GM19468 (cell line): ENCODE data around the gene EFEMP1.

Experiments used
- ATAC-seq: cut with Tn5 transposase; IDR thresholded peaks from one replicate; pipeline ENCODE4 v1.9.1; 2021; ENCODE audit warnings: mild to moderate bottlenecking, moderate library complexity, moderate number of reproducible peaks; ENCODE audit not compliant: unreplicated experiment; ENCODE audit errors: extremely low read depth

Gene EFEMP1

DNA sequence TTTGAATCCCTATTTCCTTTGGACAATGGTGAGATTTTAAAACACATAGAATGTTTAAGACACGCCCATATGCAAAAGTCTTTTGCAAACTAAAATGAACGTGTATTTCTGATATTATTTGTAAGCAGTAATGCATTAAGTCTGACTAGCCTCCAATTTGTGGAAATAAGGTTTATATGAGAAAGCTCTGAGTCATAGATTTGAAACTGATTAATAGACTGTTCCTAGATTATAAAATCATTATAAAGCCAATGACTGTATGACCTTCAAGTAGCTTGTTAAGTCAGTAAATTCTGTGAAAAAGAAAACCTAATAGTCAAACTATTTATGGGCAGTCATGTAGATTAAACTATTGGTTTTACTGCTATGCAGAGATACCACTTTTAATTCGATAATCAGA lies 12.8 kb upstream of the EFEMP1 start:
- no peak for ATAC-seq

DNA sequence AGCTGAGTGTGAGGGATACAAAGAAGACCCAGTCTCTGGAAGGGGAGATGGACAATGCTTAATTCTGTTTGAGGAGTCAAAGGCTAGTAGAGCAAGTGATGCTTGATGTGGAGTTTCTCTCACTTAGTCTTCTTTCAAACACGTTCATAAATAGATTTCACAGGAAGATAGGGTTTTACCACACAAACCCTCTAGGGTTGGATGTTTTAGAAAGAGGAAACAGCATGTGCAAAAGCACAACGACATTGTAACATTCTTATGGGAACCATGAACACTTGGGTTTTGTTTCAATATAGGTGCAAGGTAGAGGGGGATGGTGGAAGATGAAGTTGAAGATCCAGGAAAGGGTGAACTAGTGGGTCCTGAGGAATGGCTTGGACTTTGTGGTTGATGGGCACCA lies 10.8 kb upstream of the EFEMP1 start:
- no peak for ATAC-seq

DNA sequence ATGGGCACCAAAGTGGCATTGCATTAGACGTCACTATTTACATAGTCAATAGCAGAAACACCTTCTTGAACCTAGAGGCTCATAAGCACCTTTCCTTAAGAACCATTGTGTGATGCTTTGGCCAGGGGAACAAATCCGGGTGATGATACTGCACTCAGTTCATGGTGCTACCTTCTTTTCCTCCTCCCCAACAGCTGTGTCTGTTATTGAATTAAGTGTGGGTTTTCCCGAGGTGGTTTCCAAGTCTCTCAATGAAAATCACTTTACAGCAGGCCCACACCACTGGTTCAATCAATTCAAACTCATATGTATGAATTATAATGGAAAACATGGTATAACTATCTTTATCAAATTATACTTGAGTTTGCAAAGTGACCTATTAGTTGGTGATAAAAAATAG lies 9.3 kb upstream of the EFEMP1 start:
- ATAC-seq: no peak

DNA sequence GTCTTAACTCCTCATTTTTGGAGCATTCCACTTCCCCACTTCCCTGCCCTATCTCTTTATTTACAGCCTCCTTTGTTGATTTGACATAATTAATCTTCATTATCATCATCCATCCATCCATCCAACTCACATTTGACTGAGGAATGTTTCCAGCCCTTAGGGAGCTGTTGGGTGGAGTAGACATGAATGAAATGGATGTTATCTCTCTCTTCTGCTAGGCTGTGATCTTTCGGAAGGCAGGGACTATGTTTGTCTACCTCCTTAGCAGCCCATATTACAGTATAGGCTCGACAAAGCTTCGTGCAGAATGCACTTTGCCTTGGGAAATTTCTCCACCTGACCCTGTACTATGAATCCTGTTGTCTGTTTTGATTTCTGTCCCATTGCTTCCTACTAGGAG lies 7.7 kb upstream of the EFEMP1 start:
- no peak for ATAC-seq

DNA sequence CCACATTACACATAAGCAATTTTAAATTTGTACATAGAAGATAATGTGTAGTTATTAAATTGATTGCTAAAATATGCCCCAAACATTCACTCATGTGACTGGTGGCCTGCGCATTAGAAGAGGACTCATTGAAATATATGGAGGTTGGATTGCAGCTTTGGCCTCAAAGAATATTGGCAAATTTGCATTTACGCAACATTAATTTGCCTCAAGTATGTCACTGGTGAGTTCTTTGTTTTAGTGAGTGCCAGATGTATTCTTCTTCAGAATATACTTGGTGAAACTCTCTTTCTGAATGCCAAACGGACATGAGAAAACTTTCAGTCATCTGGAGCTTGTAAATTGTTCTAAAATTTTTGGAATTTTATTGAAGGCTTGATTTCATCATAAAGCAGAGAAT lies 5.9 kb upstream of the EFEMP1 start:
- ATAC-seq: no peak

DNA sequence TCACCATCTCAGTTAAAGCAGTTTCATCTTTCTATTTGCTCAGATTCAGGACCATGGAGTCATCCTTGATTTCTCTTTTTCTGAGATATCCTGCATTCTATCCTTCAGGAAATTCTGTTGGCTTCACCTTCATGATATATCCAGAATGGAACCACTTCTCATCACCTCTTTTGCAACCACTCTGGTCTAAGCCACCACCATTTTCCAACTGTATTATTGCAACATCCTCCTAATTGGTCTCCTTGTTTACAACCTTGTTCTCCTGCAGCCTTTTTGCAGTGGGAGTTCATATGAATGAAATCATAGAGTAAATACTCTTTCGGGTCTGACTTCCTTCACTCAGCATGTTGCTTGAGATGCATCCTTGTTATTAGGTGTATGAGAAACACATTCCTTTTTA lies 3.4 kb upstream of the EFEMP1 start:
- no peak for ATAC-seq

DNA sequence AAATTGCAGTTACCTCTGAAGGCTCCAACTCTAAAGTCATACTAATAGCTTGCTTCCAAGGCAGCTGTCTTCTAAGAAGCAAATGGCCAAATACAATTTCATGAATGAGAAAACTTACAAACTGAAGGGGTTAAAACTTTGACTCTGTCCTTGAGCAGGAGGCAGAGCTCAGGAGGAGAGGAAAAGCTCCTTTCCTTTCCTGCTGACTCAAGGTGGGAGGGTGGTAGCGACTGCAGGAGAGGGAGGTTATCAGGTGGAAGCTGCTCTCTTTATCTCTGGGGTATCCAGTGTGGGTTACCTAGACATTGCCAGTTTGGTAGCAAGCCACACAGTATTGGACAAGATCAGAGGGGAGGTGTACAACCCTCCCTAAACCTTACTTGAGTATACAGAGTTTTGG lies 2.7 kb upstream of the EFEMP1 start:
- no peak for ATAC-seq

DNA sequence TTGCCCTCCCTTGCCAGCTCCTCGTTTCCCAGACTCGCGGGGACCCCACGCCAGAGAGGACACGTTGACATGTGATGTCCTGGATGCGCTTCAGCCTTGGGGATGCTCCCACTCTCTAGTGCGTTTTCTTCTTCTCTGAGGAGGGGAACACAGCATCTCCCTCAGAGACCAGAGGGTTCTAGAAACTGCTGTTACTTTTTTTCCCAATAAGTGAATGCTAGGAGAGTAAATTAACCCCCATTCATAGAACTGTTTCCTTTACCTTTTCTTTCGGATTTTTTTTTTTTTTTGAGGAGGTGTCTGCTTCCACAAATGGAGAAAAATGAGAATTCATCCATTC lies 370 bp upstream of the EFEMP1 start:
- no peak for ATAC-seq

DNA sequence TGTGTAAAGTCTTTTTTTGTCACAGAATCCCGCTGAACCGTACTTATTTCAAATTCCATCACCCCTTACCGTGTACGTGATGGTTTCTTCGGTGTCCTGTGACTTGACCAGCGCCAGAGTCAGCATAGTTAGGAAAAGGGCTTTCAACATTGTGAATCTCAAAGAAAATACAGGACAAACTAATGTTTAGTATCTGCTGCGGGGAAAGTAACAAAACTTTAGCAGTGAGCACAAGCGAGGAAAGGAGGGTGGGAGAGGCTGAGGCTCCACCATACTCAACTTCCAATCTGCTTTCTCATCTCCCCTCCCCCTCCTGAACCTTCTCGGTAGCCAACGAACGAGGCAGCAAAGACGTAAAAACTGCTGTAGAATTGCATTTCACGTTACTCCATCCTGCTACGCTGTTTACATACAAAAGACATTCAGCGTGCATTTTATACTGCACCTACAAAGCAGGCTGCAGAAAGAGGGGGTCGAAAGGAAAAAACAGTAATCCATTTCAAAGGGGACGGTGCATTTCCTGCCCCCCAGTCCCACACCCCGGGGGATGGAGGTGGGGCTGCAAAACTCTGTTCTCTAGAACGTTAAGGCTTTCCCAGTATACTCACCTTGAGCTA lies 1.2 kb downstream of the EFEMP1 start:
- no peak for ATAC-seq

DNA sequence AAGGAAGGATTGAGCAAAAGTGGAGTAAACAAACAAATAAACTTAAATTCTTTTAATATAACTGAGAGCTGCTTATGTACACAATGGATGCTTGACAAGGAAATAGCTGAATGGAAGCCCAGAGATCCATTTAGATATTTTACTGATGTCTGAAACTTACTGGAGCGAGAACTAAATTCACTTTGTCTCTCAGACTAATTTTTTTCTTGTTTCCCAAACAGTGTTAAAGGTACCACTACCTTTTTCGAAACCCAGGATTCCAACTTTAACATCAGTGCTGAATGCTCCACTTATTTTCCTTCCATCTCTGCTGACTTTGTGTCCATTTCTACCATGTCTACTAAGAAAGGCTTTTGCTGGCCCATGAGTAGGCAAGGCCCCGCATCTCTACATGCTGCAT lies 4.0 kb downstream of the EFEMP1 start:
- no peak for ATAC-seq

DNA sequence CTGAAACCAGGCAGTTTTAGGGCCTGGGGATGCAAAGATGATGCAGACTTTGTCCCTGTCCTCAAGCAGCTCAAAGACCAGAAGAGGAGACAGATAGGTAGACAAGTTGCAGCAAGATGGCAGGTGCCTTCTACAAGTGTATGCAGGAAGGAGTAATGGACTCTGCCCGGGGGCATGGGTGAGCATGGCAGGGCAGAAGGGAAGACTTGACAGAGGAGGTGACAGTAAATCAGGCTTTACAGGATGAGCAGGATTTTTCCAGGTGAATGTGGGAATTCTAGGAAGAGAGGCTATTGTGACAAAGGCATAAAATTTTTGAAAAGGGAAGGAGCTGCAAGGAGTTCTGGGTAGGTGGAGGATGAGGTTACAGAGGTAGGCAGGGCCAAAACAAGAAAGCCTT lies 4.7 kb downstream of the EFEMP1 start:
- ATAC-seq: no peak

DNA sequence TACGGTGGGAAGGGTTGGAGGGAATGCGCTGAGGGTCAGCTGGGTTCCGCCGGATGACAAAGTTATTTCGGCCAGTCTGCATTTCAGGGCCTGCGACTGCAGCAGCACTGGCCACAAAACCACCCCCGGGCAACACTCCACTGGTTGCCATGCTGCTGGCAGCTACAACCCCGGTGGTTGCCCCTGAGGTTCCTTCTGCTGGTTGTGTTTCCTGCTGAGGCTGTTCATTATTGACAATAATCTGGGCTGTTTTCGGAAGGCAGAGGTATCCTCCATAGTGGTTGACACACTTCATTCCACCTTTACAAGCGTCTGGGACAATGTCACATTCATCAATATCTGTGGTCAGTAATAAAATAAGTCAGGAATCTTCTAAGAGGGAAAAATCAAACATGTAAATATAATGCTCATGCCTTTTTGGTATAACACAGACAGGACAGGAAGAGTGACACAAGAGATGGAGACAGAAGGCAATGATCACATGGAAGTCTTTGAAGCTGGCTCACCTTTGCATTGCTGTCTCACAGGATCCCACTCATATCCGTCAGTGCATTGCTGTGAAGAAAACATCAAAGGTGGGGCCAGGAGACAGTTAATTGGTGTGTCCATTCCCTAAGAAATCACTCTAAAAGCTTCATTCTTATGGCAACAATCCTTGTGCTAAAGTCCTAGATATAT lies 5.7 kb downstream of the EFEMP1 start:
- no peak for ATAC-seq

DNA sequence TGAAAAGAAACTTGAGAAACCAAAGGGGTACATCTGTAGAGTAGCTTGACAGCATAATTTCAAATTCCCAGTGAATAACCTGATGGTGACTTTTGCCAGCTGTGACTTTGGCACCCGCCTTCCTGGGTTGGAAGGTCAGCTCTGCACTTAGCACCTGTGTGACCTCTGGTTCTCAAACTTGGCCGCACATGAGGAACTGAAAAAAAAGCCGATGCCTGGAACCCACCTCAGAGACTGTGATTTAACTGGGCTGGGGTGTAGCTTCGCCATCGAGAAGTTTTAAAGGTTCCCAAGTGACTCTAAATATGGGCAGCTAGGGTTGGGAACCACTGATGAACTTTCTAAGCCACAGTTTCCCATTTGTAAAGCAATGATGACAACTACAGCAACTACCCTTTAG lies 6.5 kb downstream of the EFEMP1 start:
- ATAC-seq: no peak

DNA sequence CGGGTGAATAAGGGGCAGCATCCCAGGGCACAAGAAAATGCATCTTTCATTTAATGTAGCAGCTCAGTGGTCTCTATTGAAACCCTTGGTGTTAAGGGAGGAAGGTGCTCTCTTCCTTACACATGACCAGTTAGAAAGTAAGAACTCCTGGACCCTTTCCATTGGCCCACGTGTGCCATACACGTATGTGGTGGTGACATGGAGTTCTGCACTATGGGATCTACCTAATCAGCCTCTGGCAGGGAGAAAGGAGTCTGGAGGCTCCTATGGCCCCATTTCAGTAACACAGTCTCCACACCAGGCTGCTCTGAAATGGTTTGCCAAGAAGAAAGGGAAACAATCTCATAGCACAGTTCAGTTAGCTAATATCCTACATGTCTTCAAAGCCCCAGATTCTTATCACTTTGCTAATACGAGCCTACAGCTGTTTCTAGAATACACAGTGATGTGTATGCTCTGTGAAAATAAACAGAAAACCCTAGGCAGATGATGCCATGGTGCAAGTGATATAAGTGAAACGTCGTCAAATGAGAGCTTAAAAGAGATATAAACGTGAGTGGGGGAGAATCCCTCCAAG lies 7.0 kb downstream of the EFEMP1 start:
- no peak for ATAC-seq

DNA sequence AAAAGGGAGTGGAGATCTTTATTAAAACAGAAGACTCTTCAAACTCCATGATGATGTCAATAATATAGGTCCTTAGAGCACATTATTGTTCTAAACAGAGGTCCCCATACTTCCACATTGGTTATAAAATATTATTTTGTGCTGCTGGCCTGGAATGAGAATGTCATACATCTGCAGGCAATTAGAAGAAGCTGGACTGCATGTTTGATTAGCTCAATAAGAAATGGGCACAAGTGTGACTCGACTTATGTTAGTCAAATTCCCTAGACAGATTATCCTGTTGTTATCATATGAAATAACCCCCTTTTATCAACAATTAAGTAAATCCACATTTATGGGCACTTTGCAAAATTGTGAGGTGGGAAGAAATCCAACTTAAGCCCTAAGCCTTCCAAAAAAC lies 8.8 kb downstream of the EFEMP1 start:
- no peak for ATAC-seq

DNA sequence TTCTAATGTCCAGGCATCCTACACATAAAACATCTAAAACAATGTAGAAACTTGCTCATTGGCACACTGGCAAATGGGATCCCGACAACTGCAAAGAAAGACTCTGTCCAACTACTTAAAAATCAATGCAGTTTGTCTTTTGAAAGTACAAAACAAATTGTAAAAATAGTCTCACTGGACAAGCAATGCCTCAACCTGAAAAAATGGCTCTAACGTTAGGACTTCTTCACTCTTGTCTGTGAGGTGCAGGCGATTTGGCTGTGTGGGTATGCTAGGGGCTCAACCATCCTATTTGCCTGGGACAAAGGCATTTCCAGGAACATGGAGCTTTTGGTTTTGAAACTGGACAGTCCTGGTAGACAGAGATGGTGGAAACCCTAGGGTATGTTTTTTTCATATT lies 10.7 kb downstream of the EFEMP1 start:
- ATAC-seq: no peak

DNA sequence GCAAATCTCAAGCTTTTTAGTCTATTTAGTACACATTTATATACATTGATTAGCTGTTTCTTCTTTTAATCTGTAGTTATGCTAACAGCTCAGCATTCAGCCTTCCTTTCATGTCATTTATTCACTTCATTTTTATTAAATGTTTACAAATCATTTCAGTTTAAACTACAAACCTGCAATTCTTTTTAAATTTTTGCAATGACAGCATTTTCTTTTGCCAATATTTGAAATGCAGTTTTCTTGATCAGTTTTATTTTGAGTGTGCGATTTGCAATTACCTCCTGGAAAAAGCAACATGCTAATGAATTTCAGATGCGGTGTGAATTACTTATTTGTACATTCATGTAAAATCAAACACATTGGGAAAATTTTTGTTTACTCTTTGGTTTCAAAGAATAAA lies 13.5 kb downstream of the EFEMP1 start:
- no peak for ATAC-seq

DNA sequence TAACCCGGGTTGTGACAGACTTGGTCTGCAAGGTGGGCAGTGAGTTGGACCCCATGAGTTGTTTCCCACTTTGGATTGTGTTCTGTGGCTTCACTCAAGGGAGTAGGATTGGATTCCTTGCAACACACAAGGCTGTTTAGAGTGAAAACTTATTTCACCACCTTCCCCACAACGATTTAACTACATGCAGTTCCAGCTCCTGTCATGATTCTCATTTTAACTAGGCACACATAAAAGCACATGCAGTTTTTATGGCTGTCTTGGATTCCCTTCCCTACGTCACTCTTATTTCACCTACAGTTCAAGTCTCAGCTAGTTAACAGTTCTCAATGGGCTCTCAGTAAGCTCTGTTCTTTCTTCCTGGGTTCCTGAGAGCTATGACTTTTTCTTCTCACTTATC lies 15.9 kb downstream of the EFEMP1 start:
- no peak for ATAC-seq

DNA sequence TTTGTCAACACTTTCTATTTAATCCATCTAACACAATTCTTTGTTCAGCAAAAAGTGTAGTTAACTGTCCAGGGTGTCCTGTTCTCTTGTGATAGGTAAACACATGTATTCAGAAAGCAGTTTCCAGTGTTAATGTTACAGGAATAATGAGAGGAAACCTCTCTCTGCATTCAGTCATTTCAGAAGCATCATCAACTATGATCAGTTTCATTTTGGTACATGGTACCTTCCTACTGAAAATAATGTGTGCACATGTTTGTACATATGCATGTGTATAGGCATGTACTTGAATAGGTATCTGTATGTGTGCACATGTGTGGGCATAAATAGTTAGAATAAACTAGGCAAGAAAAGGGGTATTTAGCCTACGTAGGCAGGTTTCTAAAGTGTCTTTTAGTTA lies 16.6 kb downstream of the EFEMP1 start:
- ATAC-seq: no peak

DNA sequence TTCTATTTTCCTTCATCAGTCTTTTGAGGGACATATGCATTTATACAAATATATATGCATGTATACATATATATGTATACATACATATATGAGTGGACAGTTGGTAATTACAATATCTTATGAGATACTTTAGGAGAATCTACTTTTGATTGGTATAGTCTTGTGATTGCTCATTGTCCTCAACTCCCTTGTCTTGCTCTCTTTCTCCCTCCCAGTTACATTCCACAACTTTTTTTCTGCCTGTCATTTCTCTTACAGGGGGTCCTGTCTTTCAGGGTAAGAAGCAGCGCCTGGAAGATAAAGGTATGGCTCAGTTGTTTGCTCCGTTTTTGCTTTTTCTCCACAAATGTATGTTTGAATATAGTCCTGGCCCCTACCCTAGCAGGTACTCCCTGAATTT lies 19.9 kb downstream of the EFEMP1 start:
- ATAC-seq: no peak

DNA sequence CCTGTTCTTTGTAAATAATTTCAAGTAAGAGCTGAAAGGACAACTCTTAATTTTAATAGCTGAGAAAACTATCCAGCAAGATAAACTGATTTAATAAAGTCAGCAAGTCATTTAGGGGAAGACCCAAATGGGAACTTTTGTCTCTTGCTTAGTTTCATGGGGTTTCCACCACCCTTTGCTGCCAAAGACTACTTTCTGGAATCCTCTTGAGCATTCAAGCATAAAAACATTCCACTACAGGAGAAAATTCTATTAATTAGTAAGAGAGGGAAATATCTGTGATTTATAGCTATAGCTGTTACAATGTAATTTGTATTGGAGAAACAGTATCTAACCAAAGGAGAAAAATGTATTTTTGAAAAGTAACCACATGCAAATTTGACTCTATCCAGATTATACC lies 20.6 kb downstream of the EFEMP1 start:
- ATAC-seq: no peak

DNA sequence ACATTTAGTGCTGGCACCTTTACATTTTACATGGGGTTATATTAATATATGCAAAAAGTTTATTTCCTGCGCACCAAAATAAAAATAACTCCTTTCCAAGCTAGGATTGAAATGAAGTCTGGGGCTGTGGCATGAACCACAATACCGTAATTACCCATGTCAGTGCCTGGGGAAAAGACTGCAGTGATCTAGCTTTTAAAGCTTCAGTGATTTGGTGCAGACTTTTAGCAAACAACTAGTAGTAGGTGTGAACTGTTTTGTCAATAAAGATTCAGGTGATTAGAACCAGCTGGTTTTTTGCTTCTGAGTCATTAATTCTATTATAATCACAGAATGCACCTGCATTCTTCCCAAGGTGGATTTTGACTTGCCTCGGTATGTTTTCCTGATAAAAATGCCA lies 21.2 kb downstream of the EFEMP1 start:
- ATAC-seq: no peak
